Adipose tissue (tissue), 3 donors: ENCODE results near the gene ARL15. TPM values are rescaled to one million over a fixed set of nuclear protein-coding genes. Genes with fewer than 3 reads are reported as not detected.
"Not testable (repeated sequence)": the region's sequence is repeated elsewhere in the genome, so short reads cannot be mapped to it uniquely, and the experiment has no call there.

Experiments
- H3K27ac ChIP-seq: one replicate; pipeline ENCODE4 v1.5.1; 2013; ENCODE audit warnings: low read depth, low read length
- WGBS, 3 donors: extraction: QIAGEN DNeasy Blood & Tissue Kit; methylation state at CpG; one replicate each; pipeline ENCODE4 v1.1.7; 2013; 5-methylcytosine and 5-hydroxymethylcytosine counted together
- polyA plus RNA-seq, 3 donors: library from polyadenylated mRNA; stranded (reverse); fragments of 200-250 nt; gene quantifications; one replicate each; pipeline ENCODE4 v1.2.3, GENCODE V29; 2013
- donor health status: healthy with polysubstance abuse.
- donor health status: Bipolar disorder and iron deficiency.
- donor health status: healthy.

The ARL15 gene
- polyA plus RNA-seq, 3 donors: 5.1 to 29.2 (median 15.2) TPM

DNA sequence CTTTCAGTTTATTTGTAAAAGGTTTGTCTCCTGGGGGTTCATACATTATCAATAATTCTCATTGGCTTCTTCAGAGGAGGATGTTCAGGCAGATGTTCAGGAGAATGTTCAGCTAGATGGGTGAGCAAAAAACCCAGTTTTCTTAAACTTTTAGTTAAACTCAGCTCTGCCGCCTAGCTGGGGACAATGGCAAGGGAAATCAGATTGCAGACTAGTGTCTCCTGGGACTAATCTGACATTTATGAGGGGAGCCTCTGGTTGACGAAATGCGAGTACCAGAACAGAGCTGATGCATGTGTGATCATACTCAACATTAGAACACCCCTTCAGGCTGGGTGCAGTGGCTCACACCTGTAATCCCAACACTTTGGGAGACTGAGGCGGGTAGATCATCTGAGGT is 314.4 kb downstream of the ARL15 start:
- WGBS, 3 donors: 91 to 97% (median 92%) methylated on average over 4 of the region's 4 CpGs
- H3K27ac ChIP-seq: no peak overlapping the region

DNA sequence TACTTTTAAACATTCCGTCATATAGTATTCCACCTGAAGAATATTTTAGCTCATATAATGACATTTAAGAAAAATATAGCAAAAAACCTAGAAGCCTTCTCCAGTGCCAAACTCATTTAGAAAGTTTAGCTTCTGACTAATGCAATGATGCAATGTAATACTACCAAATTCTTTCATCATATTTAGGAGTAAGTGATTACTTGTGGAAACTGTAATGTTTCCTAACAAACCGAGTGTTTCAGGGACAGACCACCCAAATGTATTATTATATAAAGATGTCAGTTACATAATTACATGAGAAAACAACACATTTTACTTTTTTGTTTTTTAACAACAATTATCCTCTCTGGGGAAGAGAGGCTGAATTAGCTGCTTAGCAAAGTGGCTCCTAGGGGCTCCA is 316.2 kb downstream of the ARL15 start:
- no peak overlapping the region for H3K27ac ChIP-seq
- WGBS, 3 donors: 55 to 88% (median 67%) methylated on average over 2 of the region's 2 CpGs

DNA sequence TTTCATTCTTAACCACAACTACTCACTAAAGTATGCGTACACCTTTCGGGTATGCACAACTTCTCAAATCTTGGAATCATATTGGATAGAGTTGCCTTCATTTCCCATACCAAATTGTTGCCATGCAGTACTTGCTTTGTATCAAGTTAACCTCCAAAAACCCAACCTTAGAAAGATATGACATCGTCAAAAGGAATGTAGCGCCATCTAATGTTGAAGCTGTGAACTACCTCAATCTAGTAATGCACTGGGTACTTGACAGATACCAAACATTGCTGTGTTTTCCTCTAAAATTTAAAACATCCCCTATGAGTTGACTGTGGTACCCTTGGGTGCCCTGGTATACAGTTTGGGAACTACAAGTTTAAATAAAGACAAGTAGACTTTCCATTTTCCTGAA is 318.4 kb downstream of the ARL15 start:
- WGBS, 3 donors: 97 to 99% (median 97%) methylated on average over 4 of the region's 4 CpGs
- no peak overlapping the region for H3K27ac ChIP-seq

DNA sequence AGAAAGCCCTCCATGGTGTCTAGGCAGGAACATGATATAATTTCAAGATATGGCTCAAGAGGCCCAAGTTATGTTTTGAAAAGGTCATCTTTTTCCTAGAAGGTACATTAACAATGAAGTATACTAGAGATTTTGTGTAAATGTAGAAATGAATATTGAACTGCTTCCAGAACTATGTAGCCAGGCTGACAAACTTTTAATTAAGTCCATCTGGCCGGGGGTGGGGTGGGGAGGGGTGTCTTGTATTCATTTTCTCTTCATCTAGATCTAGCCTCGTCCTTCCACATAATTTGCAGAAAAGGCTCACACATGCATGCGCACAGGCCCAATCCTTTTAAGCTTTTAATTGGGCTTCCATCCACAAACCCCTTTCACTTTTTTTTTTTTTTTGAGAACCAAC is 323.3 kb downstream of the ARL15 start:
- H3K27ac ChIP-seq: no peak overlapping the region
- 79 to 95% (median 92%) methylated on average over 3 of the region's 3 CpGs for WGBS, 3 donors

DNA sequence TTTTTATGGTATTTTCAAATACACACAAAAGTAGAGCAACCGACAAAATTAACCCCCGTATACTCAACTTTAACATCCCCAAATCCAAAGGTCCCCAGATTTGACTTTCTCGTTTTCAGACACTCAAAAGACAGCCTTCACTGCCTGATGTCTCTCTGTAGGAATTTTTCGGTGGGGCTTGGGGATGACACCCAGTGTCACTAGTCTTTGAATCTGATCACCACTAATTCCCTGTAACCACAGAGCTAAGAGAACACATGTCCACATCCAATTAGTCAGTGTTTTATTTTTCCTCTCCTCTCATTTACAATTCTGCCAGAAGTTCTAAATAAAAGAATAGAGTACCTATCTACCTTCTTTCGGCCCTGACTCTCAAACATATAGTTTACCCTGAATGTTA is 324.6 kb downstream of the ARL15 start:
- 94 to 98% (median 96%) methylated on average over 5 of the region's 5 CpGs for WGBS, 3 donors
- H3K27ac ChIP-seq: no peak overlapping the region

DNA sequence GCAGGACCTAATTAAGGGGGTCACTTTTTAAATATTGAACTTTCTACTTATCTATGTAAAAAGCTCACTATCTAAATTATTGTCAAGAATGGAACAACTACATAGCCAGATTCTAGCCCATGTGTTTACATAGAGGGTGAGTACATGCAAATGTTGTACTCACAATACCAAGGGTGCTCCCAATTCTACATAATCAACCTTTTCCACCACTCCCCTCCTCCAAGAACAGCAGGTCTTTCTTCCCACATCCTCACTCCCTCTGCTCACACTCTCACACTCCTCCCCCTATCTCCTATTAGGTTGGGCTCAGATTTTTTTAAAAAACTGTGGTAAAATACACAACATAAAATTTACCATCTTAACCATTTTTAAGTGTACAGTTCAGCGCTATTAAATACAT is 325.4 kb downstream of the ARL15 start:
- WGBS, 3 donors: 97 to 100% (median 100%) methylated on average over 1 of the region's 1 CpG
- no peak overlapping the region for H3K27ac ChIP-seq

DNA sequence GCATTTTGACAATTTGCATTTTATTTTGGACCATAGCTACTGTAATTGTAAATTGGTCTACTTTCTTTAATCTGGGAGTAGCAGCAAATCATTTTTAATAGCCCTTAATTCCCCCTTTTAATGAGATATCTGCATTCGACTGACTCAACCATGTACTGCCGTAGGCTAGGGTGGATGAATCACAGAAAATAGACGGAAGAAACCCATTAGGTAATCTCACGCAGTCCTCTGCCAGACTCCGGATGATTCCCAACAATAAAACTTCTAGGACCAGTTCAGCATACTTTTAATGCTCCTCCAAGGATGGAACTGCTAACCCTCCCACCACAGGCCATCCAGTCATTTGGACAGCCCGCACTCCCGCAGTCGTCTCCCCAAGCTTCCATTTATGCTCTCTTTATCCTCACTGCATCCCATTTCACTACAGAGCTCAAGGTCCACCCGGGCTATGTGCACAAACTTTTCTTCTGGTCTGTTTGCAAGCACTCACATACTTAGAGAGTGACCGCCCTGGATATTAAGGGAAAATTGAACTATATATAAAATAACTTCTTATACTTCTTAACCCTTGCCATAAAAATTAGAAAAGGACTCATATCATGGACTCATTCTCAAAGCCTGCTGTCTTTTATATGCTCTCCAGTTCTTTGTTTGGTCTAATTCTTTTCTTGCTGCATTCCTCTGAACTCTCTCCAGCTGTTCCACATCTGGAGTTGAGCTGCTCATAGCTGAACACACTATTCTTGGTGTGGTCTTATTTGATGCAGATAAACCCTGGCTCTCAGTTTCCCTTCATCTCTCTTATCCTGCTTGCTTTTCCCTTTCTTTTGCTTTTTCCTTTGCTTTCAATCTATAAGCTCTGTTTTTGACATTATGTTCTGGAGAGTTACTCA is 326.6 kb downstream of the ARL15 start:
- no peak overlapping the region for H3K27ac ChIP-seq
- 82 to 90% (median 87%) methylated on average over 10 of the region's 10 CpGs for WGBS, 3 donors

DNA sequence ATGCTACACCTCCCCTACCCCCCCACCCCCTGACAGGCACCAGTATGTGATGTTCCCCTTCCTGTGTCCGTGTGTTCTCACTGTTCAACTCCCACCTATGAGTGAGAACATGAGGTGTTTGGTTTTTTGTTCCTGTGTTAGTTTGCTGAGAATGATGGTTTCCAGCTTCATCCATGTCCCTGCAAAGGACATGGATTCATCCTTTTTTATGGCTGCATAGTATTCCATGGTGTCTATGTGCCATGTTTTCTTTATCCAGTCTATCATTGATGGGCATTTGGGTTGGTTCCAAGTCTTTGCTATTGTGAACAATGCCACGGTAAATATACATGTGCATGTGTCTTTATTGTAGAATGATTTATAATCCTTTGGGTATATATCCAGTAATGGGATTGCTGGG is 328.1 kb downstream of the ARL15 start:
- WGBS, 3 donors: 95 to 100% (median 97%) methylated on average over 2 of the region's 2 CpGs

DNA sequence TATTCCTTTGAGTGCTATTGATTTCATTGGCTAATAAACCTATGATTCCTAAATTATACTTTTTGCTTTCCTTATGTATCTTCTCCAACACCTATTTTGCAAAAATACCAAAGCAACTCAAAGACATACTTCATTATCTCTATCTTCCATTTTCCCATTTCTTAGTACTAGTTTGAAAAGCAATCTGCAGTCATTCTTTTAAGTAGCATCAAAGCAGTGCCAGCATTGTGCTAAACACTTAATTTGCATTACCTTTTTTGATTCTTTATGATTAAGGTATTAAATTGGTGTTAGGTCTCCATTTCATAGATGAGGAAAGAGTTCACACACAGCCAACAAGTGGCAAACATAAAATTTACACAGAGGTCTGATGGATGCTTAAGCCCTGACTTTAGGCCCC is 330.3 kb downstream of the ARL15 start:
- no peak overlapping the region for H3K27ac ChIP-seq

More for the DNA sequence above, 328.1 kb downstream of the ARL15 start:
- H3K27ac ChIP-seq: not testable (repeated sequence)

DNA sequence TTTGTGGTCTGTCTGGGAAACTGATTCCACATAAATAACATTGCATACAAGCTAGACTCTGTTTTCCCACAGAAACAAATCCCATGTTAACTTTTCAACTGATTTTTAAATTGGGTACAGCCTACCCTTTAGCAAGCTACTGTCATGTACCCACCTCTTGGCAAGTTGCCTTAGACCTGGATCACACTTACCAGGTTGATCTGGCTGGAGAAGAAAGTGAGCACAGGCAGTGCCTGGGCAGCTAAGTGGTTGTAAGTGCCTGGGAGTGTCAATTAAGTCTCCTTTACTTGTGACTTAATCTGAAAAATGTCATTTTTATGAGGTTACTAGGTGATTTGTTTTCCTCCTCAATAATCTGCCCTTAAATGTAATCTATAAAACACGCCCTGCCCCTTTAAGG is 336.4 kb downstream of the ARL15 start:
- no peak overlapping the region for H3K27ac ChIP-seq
- 56 to 97% (median 91%) methylated on average over 1 of the region's 1 CpG for WGBS, 3 donors

DNA sequence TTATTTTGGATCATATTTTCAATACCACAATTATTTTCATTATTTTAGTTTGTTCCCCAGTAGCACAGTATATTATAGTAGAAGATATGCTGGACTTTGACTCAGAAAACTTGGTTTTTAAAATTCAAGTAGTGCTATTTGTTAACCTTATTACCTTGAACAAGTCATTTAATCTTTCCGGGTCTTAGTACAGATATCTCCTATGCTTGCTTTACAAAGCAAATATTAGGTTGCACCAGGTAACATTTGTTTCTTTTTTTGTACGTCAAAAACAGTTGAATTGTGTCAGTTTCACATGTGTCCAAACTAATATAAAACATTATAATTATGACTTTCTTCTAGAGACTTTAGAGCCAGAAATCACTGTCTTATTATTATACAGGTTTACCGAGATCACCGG is 338.1 kb downstream of the ARL15 start:
- H3K27ac ChIP-seq: no peak overlapping the region
- whole genome bisulfite sequencing, 3 donors: 47 to 96% (median 91%) methylated on average over 4 of the region's 4 CpGs

DNA sequence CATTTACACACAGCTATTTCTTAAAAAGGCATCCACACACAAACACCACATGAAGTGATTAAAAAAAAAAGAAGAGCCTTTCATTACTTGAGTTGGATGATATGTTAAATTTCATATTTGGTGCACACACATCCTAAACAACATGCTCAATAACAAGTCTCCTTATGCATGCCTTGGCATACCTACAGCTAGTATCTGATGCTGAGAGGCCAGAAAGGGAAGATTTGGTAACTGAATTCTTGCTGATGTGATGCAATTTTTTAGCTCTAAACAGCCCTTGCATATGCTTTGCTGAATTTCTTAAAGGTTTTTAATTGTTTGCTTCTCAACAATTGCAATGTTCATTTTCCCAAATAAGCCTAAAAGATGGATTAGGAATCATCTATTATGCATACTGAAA is 338.8 kb downstream of the ARL15 start:
- no peak overlapping the region for H3K27ac ChIP-seq

DNA sequence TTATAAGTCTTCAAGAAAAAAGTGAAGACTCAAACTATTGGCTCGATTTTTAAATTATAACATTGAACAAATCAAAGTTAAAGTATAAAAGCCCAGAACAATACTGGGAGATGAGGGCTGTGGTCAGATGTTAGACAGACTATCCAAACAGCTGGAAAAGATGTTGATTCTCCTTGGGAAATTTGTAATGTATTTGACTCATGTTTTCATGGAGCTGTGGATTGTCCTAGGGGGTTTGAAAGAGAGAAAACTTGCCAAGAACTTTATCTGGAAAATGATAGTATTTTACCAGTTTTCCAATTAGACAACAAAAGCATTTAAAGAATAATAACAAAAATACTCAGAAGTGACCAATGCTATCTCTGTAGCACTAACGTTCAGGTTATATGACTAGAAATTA is 339.2 kb downstream of the ARL15 start:
- 54 to 61% (median 59%) methylated on average over 2 of the region's 2 CpGs for WGBS, 3 donors
- no peak overlapping the region for H3K27ac ChIP-seq

DNA sequence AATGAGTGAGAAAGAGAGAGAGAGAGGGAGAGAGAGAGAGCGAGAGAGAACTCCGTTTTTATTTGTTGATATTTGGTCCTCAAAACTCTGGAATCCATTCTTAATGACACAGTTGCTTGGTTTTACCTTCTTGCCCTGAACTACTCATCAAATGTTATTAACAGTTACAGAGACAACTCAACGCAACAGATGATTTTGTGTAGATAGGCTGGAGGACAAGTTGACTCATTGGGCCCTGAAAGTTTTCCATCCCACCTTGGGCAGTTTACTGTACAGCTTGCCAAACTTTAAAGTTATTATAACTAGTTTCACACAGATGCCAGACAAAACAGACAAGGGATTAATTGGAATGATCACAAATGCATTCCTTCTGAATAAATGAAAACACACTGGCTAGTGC is 339.9 kb downstream of the ARL15 start:
- WGBS, 3 donors: 88 to 93% (median 92%) methylated on average over 3 of the region's 3 CpGs
- no peak overlapping the region for H3K27ac ChIP-seq

DNA sequence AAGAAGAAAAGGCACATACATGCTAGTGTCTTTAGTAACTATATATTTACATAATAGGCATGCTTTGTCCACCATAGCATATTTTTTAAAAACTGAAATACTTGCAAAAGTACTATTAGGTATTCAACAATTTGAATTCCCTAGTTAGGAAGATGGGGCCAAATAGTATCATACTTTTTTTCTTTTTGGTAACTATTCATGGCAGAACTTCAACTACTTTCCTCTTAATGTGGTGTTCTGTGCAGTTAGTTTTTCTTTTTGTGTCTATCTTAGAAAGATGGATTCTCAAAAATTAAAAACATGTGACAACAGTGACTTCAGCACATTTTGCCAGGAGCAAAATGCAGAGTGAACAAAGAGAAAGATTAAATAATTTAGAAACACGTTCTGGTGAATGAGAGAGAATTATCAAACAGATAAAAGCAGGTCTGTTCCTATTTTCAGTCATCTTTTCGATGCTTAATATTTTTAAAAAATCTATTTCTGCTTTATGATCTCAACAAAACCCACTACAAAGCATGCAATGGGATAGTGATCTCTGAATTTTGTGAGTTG is 341.1 kb downstream of the ARL15 start:
- 67 to 80% (median 79%) methylated on average over 2 of the region's 2 CpGs for WGBS, 3 donors

DNA sequence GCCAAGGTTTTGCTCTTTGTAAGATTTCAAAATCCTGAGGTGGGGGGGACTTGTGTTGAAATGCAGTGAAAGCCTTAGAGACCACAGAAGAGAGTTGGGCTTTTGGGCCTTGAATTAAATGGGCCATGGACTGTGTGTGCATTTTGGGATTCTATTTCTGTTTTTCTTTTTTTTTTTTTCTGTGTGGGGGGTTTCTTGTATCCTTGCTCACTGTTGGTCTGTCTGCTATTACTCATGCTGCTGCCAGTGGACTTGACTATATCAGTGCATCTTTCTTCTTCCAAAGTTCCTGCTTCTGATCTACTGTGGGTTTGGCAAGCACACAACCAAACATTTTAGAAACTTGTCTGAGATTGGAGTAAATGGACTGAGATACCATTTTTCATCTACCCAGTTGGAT is 344.9 kb downstream of the ARL15 start:
- H3K27ac ChIP-seq: no peak overlapping the region

More for the DNA sequence above, 341.1 kb downstream of the ARL15 start:
- H3K27ac ChIP-seq: no peak overlapping the region

DNA sequence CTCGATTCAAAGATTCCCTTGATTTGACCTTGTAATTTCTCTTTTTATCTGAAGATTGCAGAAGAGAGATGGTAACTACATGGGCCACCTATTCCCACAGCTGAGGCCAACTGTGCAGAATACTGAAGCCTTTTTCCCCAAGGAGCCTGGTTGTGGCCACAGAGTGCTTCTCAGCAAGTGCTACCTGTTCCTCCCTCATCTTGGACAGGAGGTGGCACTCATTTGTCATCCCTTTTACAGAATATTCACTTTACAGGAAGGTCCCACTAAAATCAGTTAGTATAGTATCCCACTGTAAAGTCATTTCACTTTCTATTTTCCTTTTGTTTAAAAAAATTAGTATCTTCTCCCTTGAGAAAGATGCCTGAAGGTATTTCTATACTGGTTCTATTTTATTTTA is 346.4 kb downstream of the ARL15 start:
- 70 to 82% (median 77%) methylated on average over 1 of the region's 1 CpG for WGBS, 3 donors
- no peak overlapping the region for H3K27ac ChIP-seq

DNA sequence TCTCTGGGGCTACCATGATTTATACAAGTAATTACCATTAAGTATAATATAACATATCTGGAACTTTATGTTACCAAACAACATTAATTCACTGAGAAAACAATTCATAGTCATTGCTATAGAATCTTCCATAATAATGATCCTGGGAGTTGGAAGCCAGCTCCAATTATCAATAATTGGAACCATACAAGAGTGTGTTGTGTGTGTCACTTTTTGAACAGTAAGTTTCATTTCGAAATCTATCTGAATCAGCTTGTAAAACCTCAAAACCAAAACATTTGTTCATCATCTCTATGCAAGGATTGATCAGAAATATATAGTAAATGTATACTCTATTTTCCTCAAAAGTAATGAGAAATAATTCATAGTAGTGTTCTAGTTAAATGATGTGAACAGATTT is 348.1 kb downstream of the ARL15 start:
- WGBS, 3 donors: 92 to 93% (median 92%) methylated on average over 1 of the region's 1 CpG
- H3K27ac ChIP-seq: no peak overlapping the region

DNA sequence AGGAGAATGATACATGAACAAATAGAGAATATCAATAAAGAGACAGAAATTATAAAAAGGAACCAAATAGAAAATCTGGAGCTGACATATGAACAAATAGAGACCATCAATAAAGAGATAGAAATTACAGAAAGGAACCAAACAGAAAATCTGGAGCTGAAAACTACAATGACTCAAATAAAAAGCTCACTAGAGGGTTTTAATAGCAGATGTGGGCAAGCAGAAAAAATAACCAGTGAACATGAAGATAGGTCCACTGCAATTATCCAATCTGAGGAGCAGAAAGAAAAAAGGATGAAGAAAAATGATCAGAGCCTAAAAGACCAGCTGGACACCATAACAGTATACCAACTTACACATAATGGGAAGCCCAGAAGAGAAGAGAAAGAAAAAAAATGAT is 353.7 kb downstream of the ARL15 start:
- H3K27ac ChIP-seq: no peak overlapping the region

DNA sequence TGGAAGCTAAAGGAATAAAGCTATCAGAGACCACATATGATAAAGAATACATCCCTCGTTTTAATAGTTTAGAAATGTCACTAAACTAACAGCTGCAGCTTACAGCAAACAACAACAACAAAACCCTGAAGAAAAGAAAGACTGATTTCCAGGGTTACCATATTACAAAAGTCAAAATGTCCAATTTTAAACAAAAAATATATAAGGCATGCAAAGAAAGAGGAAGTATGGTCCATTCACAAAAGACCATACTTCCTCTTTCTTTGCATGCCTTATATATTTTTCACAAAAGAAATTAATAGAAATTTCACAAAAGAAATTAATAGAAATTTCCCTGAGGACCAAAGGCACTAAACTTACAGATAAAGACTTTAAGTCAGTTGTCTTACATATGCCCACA is 354.2 kb downstream of the ARL15 start:
- WGBS, 3 donors: 81 to 86% (median 82%) methylated on average over 1 of the region's 1 CpG
- no peak overlapping the region for H3K27ac ChIP-seq
